RWPE2 (cell line): ENCODE measurements around the gene RNF207.
A peak's percentile ranks its signal among the peaks of the same experiment; 100 is the strongest.

Experiments
- ATAC-seq: fragments of 200-7000 bp; cut with Tn5 transposase; 3 replicates; pipeline ENCODE4 v1.9.1; 2021; ENCODE audit warnings: low read depth
- DNase-seq: peaks from one replicate; pipeline ENCODE4 v3.0.0-alpha.2; 2020; ENCODE audit warnings: low spot score
- H3K27ac ChIP-seq: fragments of 450-650 bp; 2 replicates; pipeline ENCODE4 v1.5.1; 2017; ENCODE audit warnings: mild to moderate bottlenecking; ENCODE audit not compliant: poor library complexity, severe bottlenecking
- H3K27me3 ChIP-seq: fragments of 250-450 bp; sonication (Bioruptor Pico); 2 replicates; pipeline ENCODE4 v1.5.1; 2021; ENCODE audit warnings: mild to moderate bottlenecking, moderate library complexity; ENCODE audit not compliant: insufficient read depth, poor library complexity, severe bottlenecking
- H3K36me3 ChIP-seq: fragments of 250-450 bp; sonication (Bioruptor Pico); 2 replicates; pipeline ENCODE4 v1.5.1; 2020; ENCODE audit warnings: low read depth, mild to moderate bottlenecking, moderate library complexity
- H3K4me1 ChIP-seq: fragments of 250-450 bp; sonication (Bioruptor Pico); 2 replicates; pipeline ENCODE4 v1.5.1; 2021; ENCODE audit warnings: mild to moderate bottlenecking, moderate library complexity; ENCODE audit not compliant: insufficient read depth, poor library complexity, severe bottlenecking
- H3K4me3 ChIP-seq: fragments of 250-450 bp; sonication (Bioruptor Pico); 2 replicates; pipeline ENCODE4 v1.5.1; 2021; ENCODE audit warnings: mild to moderate bottlenecking, moderate library complexity; ENCODE audit not compliant: severe bottlenecking
- H3K9me3 ChIP-seq: fragments of 250-450 bp; sonication (Bioruptor Pico); 2 replicates; pipeline ENCODE4 v1.5.1; 2021; ENCODE audit warnings: mild to moderate bottlenecking, moderate library complexity; ENCODE audit not compliant: severe bottlenecking
- CTCF ChIP-seq: fragments of 450-650 bp; IDR thresholded peaks from one replicate; pipeline ENCODE4 v1.5.1; 2017; ENCODE audit warnings: mild to moderate bottlenecking, moderate library complexity; ENCODE audit not compliant: poor library complexity, severe bottlenecking

RNF207 gene

GRCh38 chr1:6205849-6206519 lies at the start of gene RNF207:
RNF207 (plus strand) TSS chr1:6206119; CDS start chr1:6206536, 417 bp downstream.
- no peaks in the 10 kb centered on the region for H3K4me1 ChIP-seq
- peak; percentile 80 for ATAC-seq
- H3K36me3 ChIP-seq, result no peaks in the 10 kb centered on the region
- peak; percentile 83 for DNase-seq
- no peaks in the 10 kb centered on the region for H3K9me3 ChIP-seq
- H3K27me3 ChIP-seq, result no peaks in the 10 kb centered on the region
- H3K4me3 ChIP-seq, result peak within 1 kb of the TSS; percentile 47
- peak within 1 kb of the TSS; percentile 67 for H3K27ac ChIP-seq
- no peak for TF ChIP-seq CTCF

GRCh38 chr1:6157132-6157527 lies 48.8 kb upstream of the RNF207 start:
- TF ChIP-seq CTCF, result no peak
- H3K27me3 ChIP-seq, result no peaks in the 10 kb centered on the region
- H3K9me3 ChIP-seq, result no peaks in the 10 kb centered on the region
- H3K4me3 ChIP-seq, result no peak overlapping the region
- peak overlapping the region; percentile 63 for H3K27ac ChIP-seq
- no peaks in the 10 kb centered on the region for H3K36me3 ChIP-seq
- DNase-seq (no peak), ATAC-seq (peak; percentile 26)
- H3K4me1 ChIP-seq, result peaks cover 19% of the 10 kb centered on the region

GRCh38 chr1:6157528-6158174 lies 48.3 kb upstream of the RNF207 start:
- Histone ChIP-seq H3K9me3 (no peaks in the 10 kb centered on the region), H3K4me1 (peaks cover 19% of the 10 kb centered on the region), H3K27me3 (no peaks in the 10 kb centered on the region), H3K4me3 (no peak overlapping the region), H3K27ac (peak overlapping the region; percentile 63), H3K36me3 (no peaks in the 10 kb centered on the region)
- DNase-seq, result peak; percentile 88
- ATAC-seq, result peak; percentile 96
- TF ChIP-seq CTCF, result no peak

- Histone ChIP-seq H3K4me1 (peaks cover 19% of the 10 kb centered on the region), H3K36me3 (no peaks in the 10 kb centered on the region), H3K9me3 (no peaks in the 10 kb centered on the region), H3K4me3 (no peak overlapping the region), H3K27me3 (no peaks in the 10 kb centered on the region), H3K27ac (peak overlapping the region; percentile 63)
- ATAC-seq (no peak; the same call in 1 of the 3 replicates), DNase-seq (no peak)
- TF ChIP-seq CTCF, result no peak
Observed at GRCh38 chr1:6158181-6158580, 47.7 kb upstream of the RNF207 start.

- no peak for DNase-seq
- no peaks in the 10 kb centered on the region for H3K36me3 ChIP-seq
- no peak overlapping the region for H3K27ac ChIP-seq
- H3K27me3 ChIP-seq, result no peaks in the 10 kb centered on the region
- TF ChIP-seq CTCF, result no peak
- no peak for ATAC-seq
- peaks cover 11% of the 10 kb centered on the region for H3K4me1 ChIP-seq
- no peak overlapping the region for H3K4me3 ChIP-seq
- H3K9me3 ChIP-seq, result no peaks in the 10 kb centered on the region
Observed at GRCh38 chr1:6162341-6162740, 43.6 kb upstream of the RNF207 start.
